Fibroblast of gingiva (primary cell): ENCODE data around the gene RSRP1.

ENCODE experiments used
- DNase-seq: peaks from one replicate; pipeline ENCODE4 v3.0.0-alpha.2; 2011; ENCODE audit warnings: low read depth

RSRP1 gene

GRCh38 chr1:25217598-25218232 is 29.5 kb downstream of the RSRP1 start:
- DNase-seq, result no peak

GRCh38 chr1:25217015-25217414 is 30.2 kb downstream of the RSRP1 start:
- DNase-seq, result no peak

- DNase-seq, result no peak
Observed at GRCh38 chr1:25216123-25216522, 31.1 kb downstream of the RSRP1 start.

GRCh38 chr1:25212725-25213124 is 34.5 kb downstream of the RSRP1 start:
- no peak for DNase-seq

- no peak for DNase-seq
Observed at GRCh38 chr1:25210728-25211127, 36.5 kb downstream of the RSRP1 start.

GRCh38 chr1:25209516-25209915 is 37.7 kb downstream of the RSRP1 start:
- no peak for DNase-seq

GRCh38 chr1:25208561-25209222 is 38.6 kb downstream of the RSRP1 start:
- no peak for DNase-seq

GRCh38 chr1:25208092-25208491 is 39.2 kb downstream of the RSRP1 start:
- no peak for DNase-seq

GRCh38 chr1:25206201-25206600 is 41.1 kb downstream of the RSRP1 start:
- no peak for DNase-seq

GRCh38 chr1:25205786-25206185 is 41.5 kb downstream of the RSRP1 start:
- DNase-seq, result no peak

- peak; percentile 77 for DNase-seq
Observed at GRCh38 chr1:25204797-25205480, 42.3 kb downstream of the RSRP1 start.

- DNase-seq, result no peak
Observed at GRCh38 chr1:25201006-25201405, 46.2 kb downstream of the RSRP1 start.

GRCh38 chr1:25199819-25200620 is 47.2 kb downstream of the RSRP1 start:
- no peak for DNase-seq

- peak; percentile 36 for DNase-seq
Observed at GRCh38 chr1:25198663-25199252, 48.5 kb downstream of the RSRP1 start.

GRCh38 chr1:25197982-25198662 is 49.1 kb downstream of the RSRP1 start:
- no peak for DNase-seq

GRCh38 chr1:25197235-25197975 is 49.8 kb downstream of the RSRP1 start:
- DNase-seq, result no peak

- DNase-seq, result no peak
Observed at GRCh38 chr1:25196830-25197229, 50.4 kb downstream of the RSRP1 start.

- no peak for DNase-seq
Observed at GRCh38 chr1:25195835-25196234, 51.4 kb downstream of the RSRP1 start.

GRCh38 chr1:25194572-25195020 is 52.7 kb downstream of the RSRP1 start:
- DNase-seq, result no peak

GRCh38 chr1:25194054-25194453 is 53.2 kb downstream of the RSRP1 start:
- DNase-seq, result no peak

GRCh38 chr1:25193229-25193628 is 54.0 kb downstream of the RSRP1 start:
- DNase-seq, result no peak
